ENCODE measurements around the gene ZNF611. TPM values are rescaled to one million over a fixed set of nuclear protein-coding genes. Genes with fewer than 3 reads are reported as not detected.
"Not testable (repeated sequence)": the region's sequence is repeated elsewhere in the genome, so short reads cannot be mapped to it uniquely, and the experiment has no call there.

Gene ZNF611
- total RNA-seq, 2 experiments from 2014 or later: 10.6 to 23.8 TPM

GRCh38 chr19:52725528-52725961, 9.3 kb downstream of the ZNF611 start:
- Histone ChIP-seq H4K20me1 (ENCODE audit: insufficient read depth, low read length) (no peaks in the 10 kb centered on the region), H2AFZ (ENCODE audit: low read length) (no peak overlapping the region), H3K4me3 (ENCODE audit: low read depth, low read length, poor library complexity, severe bottlenecking) (no peak overlapping the region), H3K27ac (ENCODE audit: low read depth, low read length, poor library complexity, severe bottlenecking) (no peak overlapping the region), H3K4me2 (ENCODE audit: low read length) (no peak overlapping the region), H3K36me3 (ENCODE audit: insufficient read depth, low read length) (peaks cover 83% of the 10 kb centered on the region), H3K9me2 (ENCODE audit: insufficient read depth, low read length) (no peaks in the 10 kb centered on the region), H3K4me1 (ENCODE audit: insufficient read depth, low read length, poor library complexity, severe bottlenecking) (no peaks in the 10 kb centered on the region), H3K9me3 (ENCODE audit: low read length) (no peaks in the 10 kb centered on the region), H3K79me2 (ENCODE audit: insufficient read depth, low read depth, low read length) (no peaks in the 10 kb centered on the region; the same call in 1 of the 2 replicates)
- no TSS peak for BruUV-seq (replicated peaks)
- ChIA-PET CTCF (ENCODE audit: unreplicated experiment) (no interaction called here), POLR2A (no interaction called here)
- DNase-seq (ENCODE audit: low spot score): no peak
- TF ChIP-seq CTCF (conservative IDR thresholded peaks at IDR 0.05; ENCODE audit: low read length): no peak
- TF ChIP-seq EZH2phosphoT487 (IDR thresholded peaks at IDR 0.05; ENCODE audit: borderline replicate concordance, low read depth, low read length): no peak
- intact Hi-C loops (cut with micrococcal nuclease; ENCODE audit: unreplicated experiment): no loop called here

GRCh38 chr19:52724701-52725514, 9.9 kb downstream of the ZNF611 start:
- no peaks in the 10 kb centered on the region for H3K9me2 ChIP-seq (ENCODE audit: insufficient read depth, low read length)
- intact Hi-C loops (cut with micrococcal nuclease; ENCODE audit: unreplicated experiment): no loop called here
- no peak overlapping the region for H3K27ac ChIP-seq (ENCODE audit: low read depth, low read length, poor library complexity, severe bottlenecking)
- no peak overlapping the region for H3K4me2 ChIP-seq (ENCODE audit: low read length)
- H4K20me1 ChIP-seq (ENCODE audit: insufficient read depth, low read length): no peaks in the 10 kb centered on the region
- TF ChIP-seq EZH2phosphoT487 (IDR thresholded peaks at IDR 0.05; ENCODE audit: borderline replicate concordance, low read depth, low read length) (no peak), CTCF (conservative IDR thresholded peaks at IDR 0.05; ENCODE audit: low read length) (no peak)
- no peak for DNase-seq (ENCODE audit: low spot score)
- no peak overlapping the region for H2AFZ ChIP-seq (ENCODE audit: low read length)
- H3K9me3 ChIP-seq (ENCODE audit: low read length): no peaks in the 10 kb centered on the region
- H3K4me3 ChIP-seq (ENCODE audit: low read depth, low read length, poor library complexity, severe bottlenecking): no peak overlapping the region
- peaks cover 88% of the 10 kb centered on the region for H3K36me3 ChIP-seq (ENCODE audit: insufficient read depth, low read length)
- no peaks in the 10 kb centered on the region for H3K4me1 ChIP-seq (ENCODE audit: insufficient read depth, low read length, poor library complexity, severe bottlenecking)
- H3K79me2 ChIP-seq (ENCODE audit: insufficient read depth, low read depth, low read length): no peaks in the 10 kb centered on the region; the same call in 1 of the 2 replicates
- BruUV-seq (replicated peaks): no TSS peak
- POLR2A ChIA-PET: no interaction called here
- CTCF ChIA-PET (ENCODE audit: unreplicated experiment): no interaction called here

- H3K36me3 ChIP-seq (ENCODE audit: insufficient read depth, low read length): peaks cover 91% of the 10 kb centered on the region
- H3K9me3 ChIP-seq (ENCODE audit: low read length); H3K4me1 ChIP-seq (ENCODE audit: insufficient read depth, low read length, poor library complexity, severe bottlenecking); H2AFZ ChIP-seq (ENCODE audit: low read length); BruUV-seq (replicated peaks); H3K27ac ChIP-seq (ENCODE audit: low read depth, low read length, poor library complexity, severe bottlenecking); DNase-seq (ENCODE audit: low spot score); intact Hi-C loops (cut with micrococcal nuclease; ENCODE audit: unreplicated experiment); H4K20me1 ChIP-seq (ENCODE audit: insufficient read depth, low read length); POLR2A ChIA-PET; H3K9me2 ChIP-seq (ENCODE audit: insufficient read depth, low read length); H3K4me3 ChIP-seq (ENCODE audit: low read depth, low read length, poor library complexity, severe bottlenecking); H3K79me2 ChIP-seq (ENCODE audit: insufficient read depth, low read depth, low read length); CTCF ChIA-PET (ENCODE audit: unreplicated experiment); H3K4me2 ChIP-seq (ENCODE audit: low read length): not testable (repeated sequence)
These were observed 10.8 kb downstream of the ZNF611 start for GRCh38 chr19:52723907-52724598.
